Measurements from ENCODE around the gene ADCY2. TPM values are rescaled to one million over a fixed set of nuclear protein-coding genes. Genes with fewer than 3 reads are reported as not detected.

ADCY2 gene
- total and polyA plus RNA-seq, 9 of the 15 experiments (the other 6 are each of a cell fraction or from before 2014, with no cell fraction given) = 0.01 to 0.15 (median 0.03) TPM; not detected in 5

GRCh38 chr5:7391215-7391614 is 4.7 kb upstream of the ADCY2 start:
- FAIRE-seq (no peak), ATAC-seq (no peak), DNase-seq (ENCODE audit: extremely low read depth in 1 of 4, low spot score in 3 of 4) (peak in 1 of 4 experiments; percentile 5)
- no peak for TF ChIP-seq ZBTB7A (IDR thresholded peaks at IDR 0.05; ENCODE audit: borderline replicate concordance, control insufficient read depth, low read depth, low read length)
- no peak for TF ChIP-seq ZNF511 (CRISPR knock-in tag; IDR thresholded peaks at IDR 0.05)
- no peak for TF ChIP-seq SMAD2 (IDR thresholded peaks at IDR 0.05; ENCODE audit: low read depth, low read length)
- TF ChIP-seq ETS2 (tag; IDR thresholded peaks at IDR 0.05; ENCODE audit: borderline replicate concordance, poor library complexity, severe bottlenecking) = no peak
- no peak for TF ChIP-seq CHD1 (IDR thresholded peaks at IDR 0.05; ENCODE audit: low read length)
- TF ChIP-seq HOMEZ (CRISPR knock-in tag; IDR thresholded peaks at IDR 0.05) = no peak
- TF ChIP-seq RBM15 (IDR thresholded peaks at IDR 0.05; ENCODE audit: insufficient read depth, low read length) = no peak
- TF ChIP-seq PHF8 (IDR thresholded peaks at IDR 0.05; ENCODE audit: borderline replicate concordance, low read length) = no peak
- TF ChIP-seq CC2D1A (IDR thresholded peaks at IDR 0.05) = no peak
- no peak for TF ChIP-seq STAT6 (CRISPR knock-in tag; IDR thresholded peaks at IDR 0.05)
- H3K4me1 ChIP-seq (replicated peaks in 1 of 2; ENCODE audit: control insufficient read depth in 2 of 2, insufficient read depth in 2 of 2, low read length in 2 of 2) = peaks cover 0 to 10% of the 10 kb centered on the region in 2 experiments; a peak in 1 of 5 replicates
- CTCF ChIA-PET (ENCODE audit: low intra/inter-chr PET ratio) = no interaction called here
- H3K4me2 ChIP-seq (ENCODE audit: insufficient read depth, low read length) = no peak overlapping the region
- no peak overlapping the region for H3K9ac ChIP-seq (ENCODE audit: insufficient read depth in 1 of 2, low read depth in 2 of 2, low read length in 2 of 2)
- no peaks in the 10 kb centered on the region for H3K36me3 ChIP-seq (ENCODE audit: control insufficient read depth, insufficient read depth, low read length)
- intact Hi-C loops (cut with micrococcal nuclease) (loop anchor here (5.0 to 10.0 kb wide), 2 partner anchors 354 to 569 kb away; no protein-coding TSS in a partner anchor), in situ Hi-C loops (cut with MboI) (no loop called here)
- H2AFZ ChIP-seq (ENCODE audit: low read depth, low read length) = no peak overlapping the region
- under 1% methylated on average over 9 of the region's 9 CpGs for WGBS (ENCODE audit: insufficient coverage, low coverage, missing lambda C conversion rate)
- H3K27me3 ChIP-seq (ENCODE audit: control insufficient read depth in 2 of 2, insufficient read depth in 2 of 2, low read length in 2 of 2) = peaks cover 0 to 16% of the 10 kb centered on the region in 2 experiments; a peak in 2 of 5 replicates
- H4K20me1 ChIP-seq (replicated peaks; ENCODE audit: control insufficient read depth, insufficient read depth, low read length) = no peaks in the 10 kb centered on the region
- POLR2A ChIA-PET = no interaction called here
- H3K4me3 ChIP-seq = no peak overlapping the region
- H3K9me1 ChIP-seq (ENCODE audit: control insufficient read depth, insufficient read depth, low read length) = no peaks in the 10 kb centered on the region
- no TSS peak for BruUV-seq (replicated peaks)
- H3K79me2 ChIP-seq (ENCODE audit: control insufficient read depth, insufficient read depth, low read length) = no peaks in the 10 kb centered on the region
- no peaks in the 10 kb centered on the region for H3K9me3 ChIP-seq (replicated peaks; ENCODE audit: control insufficient read depth, insufficient read depth, low read depth, low read length)
- H3K27ac ChIP-seq (ENCODE audit: extremely low read depth, low read depth, low read length) = no peak overlapping the region

Data from K562 (cell line).